Ramos (cell line): ENCODE measurements around the gene PALD1.

ENCODE experiments used
- in situ Hi-C: fragments of 300-500 bp; cut with MboI; formaldehyde crosslinking; loops from one replicate; pipeline ENCODE4 v1.14.3; 2022; ENCODE audit warnings: low sequenced_read_pairs; ENCODE audit not compliant: unreplicated experiment

PALD1 gene

GRCh38 chr10:70616761-70617160 is 138.2 kb downstream of the PALD1 start:
- in situ Hi-C loops = no loop called here
